Measurements from ENCODE around the gene DYRK1B.

- no peak for TF ChIP-seq POLR2A (IDR thresholded peaks at IDR 0.05; ENCODE audit: low read depth, low read length)
- no peak for TF ChIP-seq POLR2AphosphoS5 (IDR thresholded peaks at IDR 0.05; ENCODE audit: low read depth, low read length)
- no peak for TF ChIP-seq SPI1 (IDR thresholded peaks at IDR 0.05; ENCODE audit: low read depth, low read length)
- no peak for TF ChIP-seq TAF1 (IDR thresholded peaks at IDR 0.05; ENCODE audit: low read depth, low read length)
- TF ChIP-seq PAX5 (IDR thresholded peaks at IDR 0.05; ENCODE audit: insufficient read depth, low read length, severe bottlenecking) = no peak
- no peak for TF ChIP-seq POU2F2 (IDR thresholded peaks at IDR 0.05; ENCODE audit: low read depth, low read length)
Observed at GRCh38 chr19:39831679-39832078, 2.3 kb downstream of the DYRK1B start.
